Pons (tissue), 1 donor: ENCODE data around the gene EMC7.

Source experiments
- DNase-seq: peaks from one replicate; pipeline ENCODE4 v3.0.0-alpha.2; 2016; ENCODE audit warnings: low spot score

Gene EMC7

DNA sequence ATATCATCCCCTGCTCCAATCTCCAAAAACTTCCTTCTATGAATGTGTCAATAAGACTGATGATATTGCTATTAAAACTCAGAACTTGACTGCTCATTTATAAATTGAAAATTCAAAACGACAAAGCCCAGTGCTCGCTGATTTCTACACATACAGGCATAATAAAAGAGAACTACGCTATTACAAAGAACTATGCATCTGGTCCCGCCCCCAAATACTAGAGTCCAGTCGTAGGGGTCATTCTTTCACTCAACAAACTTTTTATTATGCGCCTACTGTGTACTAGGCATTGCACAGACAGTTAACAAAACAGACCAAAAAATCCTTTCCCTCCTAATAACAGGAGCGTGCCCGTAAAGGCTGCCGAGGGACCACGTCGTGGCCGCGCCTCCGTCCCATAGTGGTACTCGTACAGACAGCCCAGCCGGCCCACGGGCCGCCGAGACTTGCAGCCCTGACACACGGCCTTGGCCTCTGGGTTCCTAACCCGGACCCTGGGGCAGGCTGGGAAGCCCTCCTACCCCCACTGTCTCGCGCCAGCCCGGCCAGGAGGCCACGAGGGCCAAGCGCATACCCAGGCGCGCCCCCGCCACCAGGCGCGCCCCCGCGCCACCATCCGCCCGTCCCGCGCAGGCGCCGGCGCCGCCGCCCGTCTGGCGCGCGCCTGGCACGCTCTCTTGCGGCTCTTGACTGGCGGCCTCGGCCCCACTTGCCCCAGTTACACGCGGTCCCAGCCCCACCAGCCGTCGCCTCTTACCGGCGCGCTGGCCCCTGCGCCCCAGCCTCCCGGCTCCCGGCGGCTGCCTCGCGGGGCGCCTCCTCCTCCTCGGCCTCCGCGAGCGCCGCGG, 63.4 kb downstream of the EMC7 start:
- DNase-seq = peak; percentile 70
